Skeletal muscle satellite cell (primary cell): Measurements from ENCODE around the gene PSMD9.

Experiments
- H3K27me3 ChIP-seq: 2 replicates; pipeline ENCODE4 v1.7.0; 2013; ENCODE audit warnings: low read length; ENCODE audit not compliant: control insufficient read depth, insufficient read depth
- H3K36me3 ChIP-seq: 2 replicates; pipeline ENCODE4 v1.7.0; 2013; ENCODE audit warnings: mild to moderate bottlenecking, control low read depth, low read length; ENCODE audit not compliant: insufficient read depth
- H3K4me1 ChIP-seq: 2 replicates; pipeline ENCODE4 v1.7.0; 2013; ENCODE audit warnings: low read length; ENCODE audit not compliant: control insufficient read depth, insufficient read depth
- H3K4me2 ChIP-seq: 2 replicates; pipeline ENCODE4 v1.7.0; 2013; ENCODE audit warnings: mild to moderate bottlenecking, low read length
- H3K4me3 ChIP-seq: 2 replicates; pipeline ENCODE4 v1.7.0; 2013; ENCODE audit warnings: low read length
- H3K9ac ChIP-seq: 2 replicates; pipeline ENCODE4 v1.7.0; 2013; ENCODE audit warnings: mild to moderate bottlenecking, low read depth, low read length, moderate library complexity
- H3K9me3 ChIP-seq: replicated peaks from 2 replicates; pipeline ENCODE4 v1.7.0; 2013; ENCODE audit warnings: mild to moderate bottlenecking, control low read depth, low read length

PSMD9 gene

GRCh38 chr12:121905746-121906145 is 17.2 kb downstream of the PSMD9 start:
- no peak overlapping the region for H3K9ac ChIP-seq
- no peak overlapping the region for H3K4me3 ChIP-seq
- H3K4me2 ChIP-seq, result no peak overlapping the region
- H3K9me3 ChIP-seq, result no peaks in the 10 kb centered on the region
- H3K27me3 ChIP-seq, result no peaks in the 10 kb centered on the region
- H3K4me1 ChIP-seq, result no peaks in the 10 kb centered on the region
- H3K36me3 ChIP-seq, result peaks cover 64% of the 10 kb centered on the region

- H3K4me3 ChIP-seq, result no peak overlapping the region
- no peaks in the 10 kb centered on the region for H3K9me3 ChIP-seq
- peaks cover 49% of the 10 kb centered on the region for H3K36me3 ChIP-seq
- H3K4me1 ChIP-seq, result no peaks in the 10 kb centered on the region
- no peak overlapping the region for H3K9ac ChIP-seq
- no peak overlapping the region for H3K4me2 ChIP-seq
- no peaks in the 10 kb centered on the region for H3K27me3 ChIP-seq
Observed at GRCh38 chr12:121908702-121909101, 20.1 kb downstream of the PSMD9 start.

GRCh38 chr12:121911824-121912585 is 23.4 kb downstream of the PSMD9 start:
- no peaks in the 10 kb centered on the region for H3K9me3 ChIP-seq
- peaks cover 51% of the 10 kb centered on the region for H3K36me3 ChIP-seq
- H3K27me3 ChIP-seq, result no peaks in the 10 kb centered on the region
- no peaks in the 10 kb centered on the region for H3K4me1 ChIP-seq
- no peak overlapping the region for H3K4me2 ChIP-seq
- H3K9ac ChIP-seq, result no peak overlapping the region
- H3K4me3 ChIP-seq, result no peak overlapping the region

- Histone ChIP-seq H3K4me2 (no peak overlapping the region), H3K36me3 (peaks cover 45% of the 10 kb centered on the region), H3K9me3 (no peaks in the 10 kb centered on the region), H3K4me1 (peaks cover 11% of the 10 kb centered on the region), H3K27me3 (no peaks in the 10 kb centered on the region), H3K9ac (no peak overlapping the region), H3K4me3 (no peak overlapping the region)
Observed at GRCh38 chr12:121915841-121916321, 27.3 kb downstream of the PSMD9 start.

- Histone ChIP-seq H3K4me1 (peaks cover 11% of the 10 kb centered on the region), H3K36me3 (peaks cover 45% of the 10 kb centered on the region), H3K4me3 (no peak overlapping the region)
Observed at GRCh38 chr12:121916719-121917118, 28.1 kb downstream of the PSMD9 start.

GRCh38 chr12:121917950-121918678 is 29.5 kb downstream of the PSMD9 start, which contains the start of gene CFAP251:
Gene CFAP251, plus strand, starts transcription at chr12:121918592. Its CDS starts 2,714 bp downstream, at chr12:121921306.
- Histone ChIP-seq H3K27me3 (no peaks in the 10 kb centered on the region), H3K9ac (peak within 1 kb of the TSS; percentile 33), H3K4me1 (peaks cover 11% of the 10 kb centered on the region), H3K9me3 (no peaks in the 10 kb centered on the region), H3K36me3 (peaks cover 39% of the 10 kb centered on the region), H3K4me3 (peak within 1 kb of the TSS; percentile 50), H3K4me2 (peak within 1 kb of the TSS; percentile 75)

More at GRCh38 chr12:121916719-121917118, 28.1 kb downstream of the PSMD9 start:
- Histone ChIP-seq H3K4me2 (no peak overlapping the region), H3K9ac (no peak overlapping the region), H3K27me3 (no peaks in the 10 kb centered on the region), H3K9me3 (no peaks in the 10 kb centered on the region)

GRCh38 chr12:121918679-121919038 is 30.1 kb downstream of the PSMD9 start:
- H3K4me1 ChIP-seq, result peaks cover 13% of the 10 kb centered on the region
- H3K9me3 ChIP-seq, result no peaks in the 10 kb centered on the region
- peak overlapping the region; percentile 50 for H3K4me3 ChIP-seq
- H3K36me3 ChIP-seq, result peaks cover 36% of the 10 kb centered on the region
- peak overlapping the region; percentile 33 for H3K9ac ChIP-seq
- H3K4me2 ChIP-seq, result peak overlapping the region; percentile 75
- H3K27me3 ChIP-seq, result no peaks in the 10 kb centered on the region

GRCh38 chr12:121921066-121921465 is 32.5 kb downstream of the PSMD9 start:
- Histone ChIP-seq H3K4me3 (no peak overlapping the region), H3K9ac (no peak overlapping the region), H3K4me2 (no peak overlapping the region), H3K27me3 (no peaks in the 10 kb centered on the region), H3K9me3 (no peaks in the 10 kb centered on the region), H3K36me3 (peaks cover 26% of the 10 kb centered on the region), H3K4me1 (peaks cover 28% of the 10 kb centered on the region)

- H3K4me3 ChIP-seq, result peak overlapping the region; percentile 50
- H3K27me3 ChIP-seq, result no peaks in the 10 kb centered on the region
- H3K36me3 ChIP-seq, result no peaks in the 10 kb centered on the region
- no peaks in the 10 kb centered on the region for H3K9me3 ChIP-seq
- peak overlapping the region; percentile 82 for H3K9ac ChIP-seq
- peak overlapping the region; percentile 71 for H3K4me2 ChIP-seq
- peaks cover 34% of the 10 kb centered on the region for H3K4me1 ChIP-seq
Observed at GRCh38 chr12:121925358-121925695, 36.7 kb downstream of the PSMD9 start.

- Histone ChIP-seq H3K9ac (peak overlapping the region; percentile 4), H3K4me2 (peak overlapping the region; percentile 34), H3K4me3 (no peak overlapping the region)
Observed at GRCh38 chr12:121926874-121927706, 38.5 kb downstream of the PSMD9 start.

GRCh38 chr12:121927813-121928212 is 39.2 kb downstream of the PSMD9 start:
- Histone ChIP-seq H3K27me3 (no peaks in the 10 kb centered on the region), H3K36me3 (peaks cover 12% of the 10 kb centered on the region), H3K4me3 (no peak overlapping the region), H3K4me1 (peaks cover 34% of the 10 kb centered on the region), H3K4me2 (peak overlapping the region; percentile 34), H3K9me3 (no peaks in the 10 kb centered on the region), H3K9ac (peak overlapping the region; percentile 4)

More at GRCh38 chr12:121926874-121927706, 38.5 kb downstream of the PSMD9 start:
- Histone ChIP-seq H3K4me1 (peaks cover 34% of the 10 kb centered on the region), H3K36me3 (peaks cover 5% of the 10 kb centered on the region), H3K27me3 (no peaks in the 10 kb centered on the region), H3K9me3 (no peaks in the 10 kb centered on the region)
